Measurements from ENCODE around the gene ADAMTSL1.

Gene ADAMTSL1

DNA sequence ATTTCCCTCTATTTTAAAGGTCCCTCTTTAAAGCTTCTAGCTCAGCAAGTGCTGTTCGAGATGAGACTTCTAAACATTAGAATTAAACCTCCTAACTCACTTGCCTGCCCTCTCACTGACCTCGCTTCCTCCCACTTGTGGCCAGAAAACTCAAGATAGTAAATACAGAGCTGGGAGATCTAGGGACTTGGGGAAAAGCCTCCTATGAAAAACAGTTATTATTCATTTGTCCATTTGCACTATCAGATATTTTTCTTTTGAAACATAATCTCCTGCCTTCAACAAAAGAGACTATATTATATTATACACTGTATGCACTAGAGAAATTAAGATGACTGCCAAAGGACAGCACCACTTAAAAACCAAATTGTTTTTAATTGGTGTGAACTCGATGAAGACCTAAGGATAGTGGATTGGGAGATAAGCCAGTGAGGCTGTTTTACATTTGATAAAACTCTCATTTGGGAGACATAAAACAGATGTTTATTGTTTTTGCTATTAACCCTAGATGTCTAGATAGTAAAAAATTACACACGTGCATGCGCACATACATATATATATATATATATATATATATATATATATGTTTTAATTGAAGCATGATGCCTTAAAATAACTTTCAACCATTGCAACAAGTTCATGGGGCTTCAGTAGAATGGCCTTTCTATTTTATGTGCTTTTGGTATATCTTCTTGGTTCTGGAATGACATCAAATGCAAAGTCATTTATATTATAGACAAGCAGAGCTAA, 229.4 kb downstream of the ADAMTSL1 start:
- no peak overlapping the region for H3K4me3 ChIP-seq (ENCODE audit: low read depth, low read length)
- TF ChIP-seq CTCF (IDR thresholded peaks at IDR 0.05; ENCODE audit: control insufficient read depth, extremely low read depth, insufficient read depth): no peak
- DNase-seq (ENCODE audit: low read depth): no peak

GRCh38 chr9:18703901-18704379, 230.0 kb downstream of the ADAMTSL1 start:
- TF ChIP-seq CTCF (IDR thresholded peaks at IDR 0.05; ENCODE audit: control insufficient read depth, extremely low read depth, insufficient read depth): no peak
- no peak for DNase-seq (ENCODE audit: low read depth)
- H3K4me3 ChIP-seq (ENCODE audit: low read depth, low read length): no peak overlapping the region

- no peak for TF ChIP-seq CTCF (IDR thresholded peaks at IDR 0.05; ENCODE audit: control insufficient read depth, extremely low read depth, insufficient read depth)
- DNase-seq (ENCODE audit: low read depth): no peak
- H3K4me3 ChIP-seq (ENCODE audit: low read depth, low read length): no peak overlapping the region
Observed at GRCh38 chr9:18705796-18706392, 231.9 kb downstream of the ADAMTSL1 start.

DNA sequence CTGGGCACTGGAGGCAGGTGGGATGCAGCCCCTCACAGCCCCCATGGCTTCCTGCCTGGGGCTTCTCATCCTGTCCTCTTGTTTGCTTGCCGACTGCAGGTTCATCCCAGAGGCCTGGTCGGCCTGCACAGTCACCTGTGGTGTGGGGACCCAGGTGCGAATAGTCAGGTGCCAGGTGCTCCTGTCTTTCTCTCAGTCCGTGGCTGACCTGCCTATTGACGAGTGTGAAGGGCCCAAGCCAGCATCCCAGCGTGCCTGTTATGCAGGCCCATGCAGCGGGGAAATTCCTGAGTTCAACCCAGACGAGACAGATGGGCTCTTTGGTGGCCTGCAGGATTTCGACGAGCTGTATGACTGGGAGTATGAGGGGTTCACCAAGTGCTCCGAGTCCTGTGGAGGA, 232.7 kb downstream of the ADAMTSL1 start:
- no peak for DNase-seq (ENCODE audit: low read depth)
- no peak overlapping the region for H3K4me3 ChIP-seq (ENCODE audit: low read depth, low read length)
- TF ChIP-seq CTCF (IDR thresholded peaks at IDR 0.05; ENCODE audit: control insufficient read depth, extremely low read depth, insufficient read depth): no peak

GRCh38 chr9:18707061-18707461, 233.1 kb downstream of the ADAMTSL1 start:
- no peak for TF ChIP-seq CTCF (IDR thresholded peaks at IDR 0.05; ENCODE audit: control insufficient read depth, extremely low read depth, insufficient read depth)
- no peak overlapping the region for H3K4me3 ChIP-seq (ENCODE audit: low read depth, low read length)
- DNase-seq (ENCODE audit: low read depth): no peak

GRCh38 chr9:18707489-18708205, 233.7 kb downstream of the ADAMTSL1 start:
- no peak for TF ChIP-seq CTCF (IDR thresholded peaks at IDR 0.05; ENCODE audit: control insufficient read depth, extremely low read depth, insufficient read depth)

More at GRCh38 chr9:18707489-18708205, 233.7 kb downstream of the ADAMTSL1 start:
- no peak overlapping the region for H3K4me3 ChIP-seq (ENCODE audit: low read depth, low read length)
- DNase-seq (ENCODE audit: low read depth): no peak
